ENCODE data around the gene PCDH9.

The PCDH9 gene

GRCh38 chr13:67193979-67194378, 36.2 kb downstream of the PCDH9 start:
- Histone ChIP-seq H3K79me2 (ENCODE audit: insufficient read depth, low read depth) (no peaks in the 10 kb centered on the region), H2AFZ (ENCODE audit: low read depth) (no peak overlapping the region), H4K20me1 (ENCODE audit: insufficient read depth) (no peaks in the 10 kb centered on the region), H3K27ac (no peak overlapping the region), H3K4me2 (no peak overlapping the region), H3K36me3 (ENCODE audit: insufficient read depth) (no peaks in the 10 kb centered on the region), H3K4me1 (ENCODE audit: low read depth, poor library complexity, severe bottlenecking) (no peaks in the 10 kb centered on the region), H3K4me3 (IDR thresholded peaks at IDR 0.05; ENCODE audit: insufficient read depth, low read depth, low read length) (no peak overlapping the region), H3K27me3 (ENCODE audit: insufficient read depth, low read depth) (no peaks in the 10 kb centered on the region), H3K9ac (no peak overlapping the region)
- no peak for TF ChIP-seq CTCF (conservative IDR thresholded peaks at IDR 0.05; ENCODE audit: low read depth, low read length)

- no peak for TF ChIP-seq CTCF (conservative IDR thresholded peaks at IDR 0.05; ENCODE audit: low read depth, low read length)
- Histone ChIP-seq H3K27ac (no peak overlapping the region), H3K9ac (no peak overlapping the region)
These were observed 37.4 kb downstream of the PCDH9 start for GRCh38 chr13:67192751-67193150.

GRCh38 chr13:67186995-67187569, 43.1 kb downstream of the PCDH9 start:
- Histone ChIP-seq H3K4me1 (ENCODE audit: low read depth, poor library complexity, severe bottlenecking) (no peaks in the 10 kb centered on the region), H3K4me3 (IDR thresholded peaks at IDR 0.05; ENCODE audit: insufficient read depth, low read depth, low read length) (no peak overlapping the region), H3K9ac (no peak overlapping the region)

More at GRCh38 chr13:67192751-67193150, 37.4 kb downstream of the PCDH9 start:
- H4K20me1 ChIP-seq (ENCODE audit: insufficient read depth): no peaks in the 10 kb centered on the region
- H2AFZ ChIP-seq (ENCODE audit: low read depth): no peak overlapping the region
- no peaks in the 10 kb centered on the region for H3K79me2 ChIP-seq (ENCODE audit: insufficient read depth, low read depth)
- H3K4me1 ChIP-seq (ENCODE audit: low read depth, poor library complexity, severe bottlenecking): no peaks in the 10 kb centered on the region
- H3K36me3 ChIP-seq (ENCODE audit: insufficient read depth): no peaks in the 10 kb centered on the region
- no peaks in the 10 kb centered on the region for H3K27me3 ChIP-seq (ENCODE audit: insufficient read depth, low read depth)
- H3K4me3 ChIP-seq (IDR thresholded peaks at IDR 0.05; ENCODE audit: insufficient read depth, low read depth, low read length): no peak overlapping the region
- no peak overlapping the region for H3K4me2 ChIP-seq

GRCh38 chr13:67184247-67184646, 45.9 kb downstream of the PCDH9 start:
- no peaks in the 10 kb centered on the region for H3K4me1 ChIP-seq (ENCODE audit: low read depth, poor library complexity, severe bottlenecking)
- H3K4me3 ChIP-seq (IDR thresholded peaks at IDR 0.05; ENCODE audit: insufficient read depth, low read depth, low read length): no peak overlapping the region
- H3K27ac ChIP-seq: no peak overlapping the region
- H4K20me1 ChIP-seq (ENCODE audit: insufficient read depth): no peaks in the 10 kb centered on the region
- H3K79me2 ChIP-seq (ENCODE audit: insufficient read depth, low read depth): no peaks in the 10 kb centered on the region
- no peak overlapping the region for H3K4me2 ChIP-seq
- H3K9ac ChIP-seq: no peak overlapping the region
- no peak overlapping the region for H2AFZ ChIP-seq (ENCODE audit: low read depth)
- no peaks in the 10 kb centered on the region for H3K36me3 ChIP-seq (ENCODE audit: insufficient read depth)
- no peaks in the 10 kb centered on the region for H3K27me3 ChIP-seq (ENCODE audit: insufficient read depth, low read depth)
- no peak for TF ChIP-seq CTCF (conservative IDR thresholded peaks at IDR 0.05; ENCODE audit: low read depth, low read length)

More at GRCh38 chr13:67186995-67187569, 43.1 kb downstream of the PCDH9 start:
- Histone ChIP-seq H3K27ac (no peak overlapping the region), H3K27me3 (ENCODE audit: insufficient read depth, low read depth) (no peaks in the 10 kb centered on the region), H2AFZ (ENCODE audit: low read depth) (no peak overlapping the region), H3K36me3 (ENCODE audit: insufficient read depth) (no peaks in the 10 kb centered on the region), H4K20me1 (ENCODE audit: insufficient read depth) (no peaks in the 10 kb centered on the region), H3K79me2 (ENCODE audit: insufficient read depth, low read depth) (no peaks in the 10 kb centered on the region), H3K4me2 (no peak overlapping the region)
- no peak for TF ChIP-seq CTCF (conservative IDR thresholded peaks at IDR 0.05; ENCODE audit: low read depth, low read length)

Measured in KMS-11 (cell line).